ENCODE results near the gene NELFB. TPM values are rescaled to one million over a fixed set of nuclear protein-coding genes. Genes with fewer than 3 reads are reported as not detected.

Gene NELFB
- total RNA-seq, 1 experiment from 2014 or later = 95.0 TPM

GRCh38 chr9:137251490-137252268 is 3.4 kb upstream of the NELFB start (continued):
- TF ChIP-seq, protein P1, sequence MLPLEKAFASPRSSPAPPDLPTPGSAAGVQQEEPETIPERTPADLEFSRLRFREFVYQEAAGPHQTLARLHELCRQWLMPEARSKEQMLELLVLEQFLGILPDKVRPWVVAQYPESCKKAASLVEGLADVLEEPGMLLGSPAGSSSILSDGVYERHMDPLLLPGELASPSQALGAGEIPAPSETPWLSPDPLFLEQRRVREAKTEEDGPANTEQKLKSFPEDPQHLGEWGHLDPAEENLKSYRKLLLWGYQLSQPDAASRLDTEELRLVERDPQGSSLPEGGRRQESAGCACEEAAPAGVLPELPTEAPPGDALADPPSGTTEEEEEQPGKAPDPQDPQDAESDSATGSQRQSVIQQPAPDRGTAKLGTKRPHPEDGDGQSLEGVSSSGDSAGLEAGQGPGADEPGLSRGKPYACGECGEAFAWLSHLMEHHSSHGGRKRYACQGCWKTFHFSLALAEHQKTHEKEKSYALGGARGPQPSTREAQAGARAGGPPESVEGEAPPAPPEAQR (CRISPR knock-in tag; IDR thresholded peaks at IDR 0.05) = no peak
- TF ChIP-seq NFATC4 (CRISPR knock-in tag; IDR thresholded peaks at IDR 0.05) (no peak), IRF2 (CRISPR knock-in tag; IDR thresholded peaks at IDR 0.05; ENCODE audit: borderline replicate concordance, low read depth) (no peak)

GRCh38 chr9:137252555-137253506 is 2.3 kb upstream of the NELFB start:
- no peaks in the 10 kb centered on the region for H3K9me3 Mint-ChIP-seq
- no peak overlapping the region for H3K27ac Mint-ChIP-seq
- no peak for TF ChIP-seq ZNF425 (CRISPR knock-in tag; conservative IDR thresholded peaks at IDR 0.05)
- ChIA-PET CTCF (interaction anchor here (0.6 to 4.6 kb wide), 17 partner anchors 8 to 188 kb away, joined by 3 to 59 read pairs (median 5); partner anchors contain the start of genes MAN1B1, NRARP, RNF224 and TUBB4B), POLR2A (interaction anchor here (4.2 kb wide), 1 partner anchor 12 kb away, joined by 30 read pairs; the partner anchor contains the start of gene TUBB4B)
- H3K4me3 Mint-ChIP-seq = no peak overlapping the region; the same call in 1 of the 2 replicates
- peaks cover 8% of the 10 kb centered on the region for H3K4me1 Mint-ChIP-seq
- DNase-seq (ENCODE audit: low spot score) (peak; percentile 64), ATAC-seq (peak; percentile 49)
- peaks cover 11% of the 10 kb centered on the region for H3K27me3 Mint-ChIP-seq (ENCODE audit: low read depth)
- H3K36me3 Mint-ChIP-seq = 0 out of 2 replicates have a peak, but pooled peaks cover 6% of the 10 kb centered on the region

GRCh38 chr9:137253717-137254623 is 1.2 kb upstream of the NELFB start:
- no peak for DNase-seq (ENCODE audit: low spot score)
- H3K4me1 Mint-ChIP-seq = peaks cover 8% of the 10 kb centered on the region
- H3K27me3 Mint-ChIP-seq (ENCODE audit: low read depth) = peaks cover 7% of the 10 kb centered on the region
- no peak for ATAC-seq
- CTCF ChIA-PET = interaction anchor here (0.6 to 4.6 kb wide), 22 partner anchors 9 to 219 kb away, joined by 3 to 59 read pairs (median 5); partner anchors contain the start of genes MAN1B1, NRARP, RNF224 and TOR4A
- H3K27ac Mint-ChIP-seq = peak overlapping the region; percentile 86
- peaks cover 12% of the 10 kb centered on the region for H3K36me3 Mint-ChIP-seq
- no peaks in the 10 kb centered on the region for H3K9me3 Mint-ChIP-seq
- peak overlapping the region; percentile 94 for H3K4me3 Mint-ChIP-seq
- POLR2A ChIA-PET = interaction anchor here (0.9 to 4.2 kb wide), 4 partner anchors 9 to 53 kb away, joined by 3 to 30 read pairs (median 6); partner anchors contain the start of genes TPRN and TUBB4B
- no peak for TF ChIP-seq TEAD1 (CRISPR knock-in tag; IDR thresholded peaks at IDR 0.05)
- TF ChIP-seq ZNF423 (CRISPR knock-in tag; IDR thresholded peaks at IDR 0.05) = no peak
- peak; percentile 38; the same call in 1 of the 2 replicates for TF ChIP-seq PRDM15 (CRISPR knock-in tag; IDR thresholded peaks at IDR 0.05)

Data from WTC11 (cell line).